HG03575 (cell line): Measurements from ENCODE around the gene GPC2.
"Not testable (repeated sequence)": the region's sequence is repeated elsewhere in the genome, so short reads cannot be mapped to it uniquely, and the experiment has no call there.

ENCODE experiments used
- ATAC-seq: cut with Tn5 transposase; IDR thresholded peaks from one replicate; pipeline ENCODE4 v1.9.1; 2021; ENCODE audit not compliant: unreplicated experiment, insufficient number of reproducible peaks, low FRiP score; ENCODE audit errors: extremely low read depth

GPC2 gene

GRCh38 chr7:100208911-100209408 lies 31.8 kb upstream of the GPC2 start:
- no peak for ATAC-seq

- ATAC-seq, result no peak
Measured at GRCh38 chr7:100204454-100204853, 27.3 kb upstream of the GPC2 start.

DNA sequence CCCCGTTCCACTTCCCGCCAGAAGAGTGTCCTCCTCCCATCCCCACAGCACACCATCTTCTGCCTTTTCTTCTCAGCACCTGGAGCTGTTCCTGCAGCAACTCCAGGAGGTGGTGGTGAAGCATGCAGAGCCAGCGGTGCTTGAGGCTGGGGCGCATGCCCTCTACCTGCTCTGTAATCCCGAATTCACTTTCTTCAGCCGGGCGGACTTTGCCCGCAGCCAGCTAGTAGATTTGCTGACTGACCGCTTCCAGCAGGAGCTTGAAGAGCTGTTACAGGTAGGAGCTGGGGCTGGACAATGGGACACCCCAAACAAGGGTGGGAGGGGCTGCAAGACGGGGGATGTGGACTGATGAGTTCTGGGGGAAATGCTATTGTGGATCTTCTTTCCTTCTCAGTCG lies 23.5 kb upstream of the GPC2 start:
- ATAC-seq, result no peak

GRCh38 chr7:100198266-100198665 lies 21.1 kb upstream of the GPC2 start:
- no peak for ATAC-seq

DNA sequence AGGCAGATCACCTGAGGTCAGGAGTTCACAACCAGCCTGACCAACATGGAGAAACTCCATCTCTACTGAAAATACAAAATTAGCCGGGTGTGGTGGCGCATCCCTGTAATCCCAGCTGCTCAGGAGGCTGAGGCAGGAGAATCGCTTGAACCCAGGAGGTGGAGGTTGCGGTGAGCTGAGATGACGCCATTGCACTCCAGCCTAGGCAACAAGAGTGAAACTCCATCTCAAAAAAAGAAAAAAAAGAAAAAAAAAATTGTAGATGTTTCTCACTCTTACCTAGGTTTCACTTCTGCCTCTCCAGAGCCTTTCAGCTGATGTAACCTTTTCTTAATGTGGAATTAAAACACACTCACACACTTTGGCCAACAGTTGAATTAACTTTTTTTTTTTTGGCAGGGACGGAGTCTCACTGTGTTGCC lies 18.7 kb upstream of the GPC2 start:
- ATAC-seq, result not testable (repeated sequence)

- ATAC-seq, result no peak
Measured at GRCh38 chr7:100195222-100195621, 18.0 kb upstream of the GPC2 start.

DNA sequence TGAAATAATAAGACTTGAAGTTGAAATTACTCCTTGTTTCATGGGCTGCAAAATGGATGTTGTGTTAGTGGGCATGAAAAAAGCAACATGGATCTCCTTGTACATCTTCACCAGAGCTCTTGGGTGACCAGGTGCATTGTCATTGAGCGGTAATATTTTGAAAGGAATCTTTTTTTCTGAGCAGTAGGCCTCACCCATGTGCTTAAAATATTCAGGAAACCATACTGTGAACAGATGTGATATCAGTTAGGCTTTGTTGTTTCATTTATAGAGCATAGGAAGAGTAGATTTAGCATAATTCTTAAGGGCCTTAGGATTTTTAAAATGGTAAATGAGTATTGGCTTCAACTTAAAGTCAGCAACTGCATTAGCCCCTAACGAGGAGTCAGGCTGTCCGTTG lies 15.8 kb upstream of the GPC2 start:
- ATAC-seq, result no peak

DNA sequence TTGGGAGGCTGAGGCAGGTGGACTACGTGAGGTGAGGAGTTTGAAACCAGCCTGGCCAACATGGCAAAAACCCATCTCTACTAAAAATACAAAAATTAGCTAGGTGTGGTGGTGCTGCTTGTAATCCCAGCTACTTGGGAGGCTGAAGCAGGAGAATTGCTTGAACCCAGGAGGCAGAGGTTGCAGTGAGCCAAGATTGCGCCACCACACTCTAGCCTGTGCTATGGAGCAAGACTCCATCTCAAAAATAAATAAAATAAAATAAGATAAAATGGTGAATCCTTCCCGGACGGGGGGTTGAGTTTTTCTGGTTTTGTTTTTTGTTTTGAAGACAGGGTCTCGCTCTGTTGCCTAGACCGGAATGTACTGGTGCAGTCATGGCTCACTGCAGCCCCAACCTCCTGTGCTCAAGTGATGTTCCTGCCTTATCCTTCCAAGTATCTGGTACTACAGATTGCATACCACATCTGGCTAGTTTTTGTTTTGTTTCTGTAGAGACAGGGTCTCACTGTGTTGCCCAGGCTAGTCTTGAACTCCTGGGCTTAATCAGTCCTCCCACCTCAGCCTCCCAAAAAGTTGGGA lies 15.2 kb upstream of the GPC2 start:
- not testable (repeated sequence) for ATAC-seq

- ATAC-seq, result no peak
Measured at GRCh38 chr7:100191775-100192174, 14.6 kb upstream of the GPC2 start.

DNA sequence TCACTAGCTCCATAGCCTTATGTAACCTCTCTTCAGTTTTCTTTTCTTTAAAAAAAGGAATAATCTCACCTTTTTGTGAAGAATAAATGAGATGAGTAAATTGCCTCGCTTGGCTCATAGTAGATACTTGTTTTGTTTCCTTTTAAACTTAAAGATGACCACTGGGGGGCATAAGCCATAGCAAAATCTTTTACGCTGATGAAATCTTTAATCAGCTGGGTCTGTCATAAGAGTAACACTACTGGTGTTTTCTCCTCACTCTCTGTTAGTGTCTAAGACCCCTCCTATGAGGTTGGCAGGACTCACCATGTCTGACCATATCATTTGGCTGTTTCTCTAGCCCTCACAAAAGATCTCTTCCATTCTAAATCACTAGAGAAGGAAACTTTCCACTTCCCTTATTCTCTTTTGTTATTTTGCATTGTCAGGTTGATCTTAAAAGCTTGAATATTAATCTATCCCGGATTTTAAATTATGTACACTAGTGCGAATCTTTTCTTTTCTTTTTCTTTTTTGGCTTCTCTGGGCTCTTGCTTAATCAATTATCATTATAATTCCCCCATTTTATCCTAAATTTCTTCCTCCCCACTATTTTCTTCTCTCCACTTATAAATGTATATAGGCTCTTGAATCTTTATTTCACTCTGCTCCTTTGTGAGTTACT lies 13.0 kb upstream of the GPC2 start:
- no peak for ATAC-seq

DNA sequence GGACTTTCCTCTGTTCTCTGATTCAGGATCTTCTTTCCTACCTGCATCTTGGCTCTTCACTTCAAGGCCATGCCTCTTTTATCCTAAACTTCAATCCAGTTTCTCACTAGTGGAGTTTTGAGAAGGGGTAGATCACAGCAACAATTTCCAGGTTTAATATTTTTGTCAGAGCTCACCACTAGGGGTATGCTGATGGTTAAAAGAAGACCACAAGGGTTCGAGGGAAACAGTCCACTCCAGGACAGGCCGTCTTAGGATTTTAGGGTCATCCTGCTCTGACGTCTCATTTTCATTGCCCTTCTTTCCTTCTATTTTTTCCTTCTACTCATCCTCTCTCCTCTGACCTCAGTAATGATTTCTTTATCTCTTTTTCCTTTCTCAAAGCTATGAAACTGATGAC lies 11.9 kb upstream of the GPC2 start:
- ATAC-seq, result no peak

GRCh38 chr7:100185726-100186125 lies 8.5 kb upstream of the GPC2 start:
- ATAC-seq, result no peak

DNA sequence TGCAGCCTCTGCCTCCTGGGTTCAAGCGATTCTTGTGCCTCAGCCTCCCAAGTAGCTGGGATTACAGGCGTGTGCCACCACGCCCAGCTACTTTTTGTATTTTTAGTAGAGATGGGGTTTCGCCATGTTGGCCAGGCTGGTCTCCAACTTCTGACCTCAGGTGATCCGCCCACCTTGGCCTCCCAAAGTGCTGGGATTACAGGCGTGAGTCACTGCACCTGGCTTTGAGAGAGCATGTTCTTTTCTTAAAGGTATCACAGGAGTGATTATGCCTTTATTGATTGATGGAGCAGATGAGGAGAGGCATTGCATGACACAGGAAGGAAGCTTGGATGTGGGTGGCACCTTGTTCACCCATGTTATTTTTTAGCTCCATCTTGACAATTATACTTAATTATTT lies 5.9 kb upstream of the GPC2 start:
- not testable (repeated sequence) for ATAC-seq

DNA sequence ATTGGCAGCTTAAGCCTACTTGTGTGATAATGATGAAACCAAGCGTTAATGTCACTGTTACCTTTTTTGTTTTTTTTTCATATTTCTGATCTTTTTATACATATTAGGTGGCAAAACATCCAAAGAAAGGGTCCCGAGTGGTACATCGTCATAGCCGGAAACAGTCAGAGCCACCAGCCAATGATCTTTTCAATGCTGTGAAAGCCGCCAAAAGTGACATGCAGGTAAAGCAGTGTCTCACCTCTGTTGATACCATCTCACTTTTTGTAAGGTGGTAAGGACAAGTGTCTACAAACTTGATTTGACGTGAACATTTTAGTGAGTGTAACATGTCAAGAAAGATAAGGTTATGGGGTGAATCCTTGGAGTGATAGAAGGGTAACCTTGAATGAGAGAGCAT lies 5.4 kb upstream of the GPC2 start:
- not testable (repeated sequence) for ATAC-seq

DNA sequence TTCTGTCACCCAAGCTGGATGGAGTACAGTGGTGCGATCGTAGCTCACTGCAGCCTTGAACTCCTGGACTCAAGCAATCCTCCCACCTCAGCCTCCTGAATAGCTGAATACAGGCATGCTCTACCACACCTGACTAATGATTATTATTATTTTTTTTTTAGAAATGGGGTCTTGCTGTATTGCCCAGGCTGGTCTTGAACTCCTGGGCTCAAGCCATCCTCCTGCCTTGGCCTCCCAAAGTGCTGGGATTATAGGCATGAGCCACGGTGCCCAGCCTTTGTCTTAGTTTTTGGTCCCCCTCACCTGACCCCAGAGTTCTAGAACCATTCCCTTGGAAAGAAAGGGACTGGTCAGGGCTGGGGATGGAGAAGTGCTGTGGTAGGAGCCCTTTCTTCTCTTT lies 2.9 kb upstream of the GPC2 start:
- ATAC-seq, result not testable (repeated sequence)

DNA sequence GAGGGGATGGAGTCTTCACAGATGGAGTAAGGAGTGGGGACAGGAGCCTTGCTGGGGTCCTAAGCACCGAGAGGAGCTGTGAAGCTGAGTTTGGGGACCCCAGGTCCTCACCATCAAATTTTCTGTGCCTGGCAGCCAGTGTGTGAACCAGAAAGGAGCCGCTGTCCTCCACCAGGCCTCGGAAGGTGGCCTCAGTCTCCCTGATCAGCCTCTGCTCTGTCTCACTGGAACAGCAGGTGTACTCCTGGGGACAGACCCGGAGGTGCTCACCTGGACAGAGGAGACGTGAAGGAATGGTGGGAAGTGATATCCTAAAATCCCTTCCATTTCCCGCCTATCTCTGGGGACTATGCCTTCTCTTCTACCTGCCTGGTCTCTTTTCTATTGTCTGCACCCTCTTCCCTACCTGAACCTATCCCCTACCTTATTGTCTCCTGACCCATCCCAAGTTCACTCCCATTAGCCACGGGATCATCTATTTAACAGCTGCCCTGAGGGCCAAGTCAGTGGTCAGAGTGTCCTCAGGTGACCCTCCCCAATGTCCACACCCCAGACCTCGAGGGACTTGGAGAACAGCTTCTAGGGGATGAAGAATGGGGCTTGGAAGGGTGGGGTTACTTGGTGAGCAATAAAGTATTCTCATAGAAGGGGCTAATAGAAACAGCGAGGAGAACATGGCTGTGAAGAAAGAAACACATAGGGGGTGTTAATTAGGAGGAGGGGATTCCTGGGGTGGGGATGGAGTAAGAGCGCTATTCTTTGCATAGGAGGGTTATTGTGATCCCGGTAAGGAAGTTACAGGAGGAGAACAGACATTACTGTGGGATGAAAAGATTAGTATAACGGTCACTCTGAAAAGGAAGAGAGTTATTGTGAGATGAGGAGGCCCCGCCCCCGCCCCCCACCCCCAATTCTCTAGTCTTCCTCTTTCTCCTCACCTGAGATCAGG lies 811 bp downstream of the GPC2 start:
- no peak for ATAC-seq

DNA sequence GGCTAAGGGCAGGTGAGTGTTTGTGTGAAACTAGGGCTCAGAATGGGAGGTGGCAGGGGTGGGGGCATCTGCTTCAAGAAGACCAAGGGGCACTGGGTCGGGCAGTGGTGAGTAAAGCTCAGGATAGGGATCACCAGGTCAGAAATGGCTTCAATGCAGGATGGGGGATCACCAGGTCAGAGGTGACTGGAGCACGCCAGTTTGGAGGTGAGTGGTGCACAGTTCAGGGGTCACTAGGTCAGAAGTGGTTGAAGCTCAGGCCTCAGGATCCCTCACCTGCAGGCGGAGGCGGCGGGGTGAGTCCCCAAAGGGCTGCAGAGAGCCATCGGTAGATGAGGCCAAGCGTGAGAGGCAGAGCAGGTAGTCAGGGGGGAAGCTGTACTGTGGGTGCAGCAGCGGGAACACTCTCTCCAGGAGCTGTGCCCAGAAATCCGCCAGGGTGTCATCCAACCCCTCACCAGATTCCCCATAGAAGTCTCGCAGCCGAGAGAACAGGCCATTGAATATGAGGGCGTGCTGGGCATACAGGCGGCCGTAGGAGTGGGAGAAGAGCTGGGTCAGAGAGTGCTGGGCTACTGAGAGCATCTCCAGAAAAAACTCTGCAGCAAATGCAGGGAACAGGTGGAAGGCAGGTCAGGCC lies 1.8 kb downstream of the GPC2 start:
- no peak for ATAC-seq

- ATAC-seq, result no peak
Measured at GRCh38 chr7:100174582-100174981, 2.6 kb downstream of the GPC2 start.

- ATAC-seq, result no peak
Measured at GRCh38 chr7:100173806-100174495, 3.2 kb downstream of the GPC2 start.
